ENCODE measurements around the gene EHD1. TPM values are rescaled to one million over a fixed set of nuclear protein-coding genes. Genes with fewer than 3 reads are reported as not detected.

Gene EHD1
- total and polyA plus RNA-seq, 7 experiments from 2014 or later, result 102 to 263 (median 141) TPM

GRCh38 chr11:64911689-64912088, 33.3 kb upstream of the EHD1 start:
- Histone ChIP-seq H3K27ac (ENCODE audit: low read depth, low read length) (no peak overlapping the region), H3K4me3 (ENCODE audit: low read length) (no peak overlapping the region), H3K9me3 (ENCODE audit: control insufficient read depth in 2 of 3, low read length in 3 of 3) (no peaks in the 10 kb centered on the region), H3K27me3 (ENCODE audit: control insufficient read depth in 2 of 2, insufficient read depth in 2 of 2, low read length in 2 of 2) (no peaks in the 10 kb centered on the region), H3K4me1 (ENCODE audit: control insufficient read depth in 2 of 2, insufficient read depth in 2 of 2, low read length in 2 of 2) (peaks cover 10 to 13% of the 10 kb centered on the region in 2 donors), H3K36me3 (ENCODE audit: control insufficient read depth in 2 of 3, insufficient read depth in 3 of 3, low read length in 3 of 3) (peaks cover 0 to 78% (median 16%) of the 10 kb centered on the region in 3 experiments)
- H3K4me3 Mint-ChIP-seq, result no peak overlapping the region
- no peak for DNase-seq
- intact Hi-C loops (cut with micrococcal nuclease), result no loop called here
- ChIA-PET CTCF (no interaction called here), POLR2A (interaction anchor here (0.9 to 1.7 kb wide), 3 partner anchors 12 to 133 kb away, joined by 4 to 5 read pairs (median 4); partner anchors contain the start of gene PPP2R5B)
- H3K36me3 Mint-ChIP-seq, result peaks cover 0 to 17% (median 9%) of the 10 kb centered on the region in 5 donors
- H3K4me1 Mint-ChIP-seq, result peaks cover 6 to 20% (median 14%) of the 10 kb centered on the region in 7 donors
- no peaks in the 10 kb centered on the region for H3K9me3 Mint-ChIP-seq
- no peak for ATAC-seq
- H3K27me3 Mint-ChIP-seq, result no peaks in the 10 kb centered on the region
- no peak overlapping the region for H3K27ac Mint-ChIP-seq

DNA sequence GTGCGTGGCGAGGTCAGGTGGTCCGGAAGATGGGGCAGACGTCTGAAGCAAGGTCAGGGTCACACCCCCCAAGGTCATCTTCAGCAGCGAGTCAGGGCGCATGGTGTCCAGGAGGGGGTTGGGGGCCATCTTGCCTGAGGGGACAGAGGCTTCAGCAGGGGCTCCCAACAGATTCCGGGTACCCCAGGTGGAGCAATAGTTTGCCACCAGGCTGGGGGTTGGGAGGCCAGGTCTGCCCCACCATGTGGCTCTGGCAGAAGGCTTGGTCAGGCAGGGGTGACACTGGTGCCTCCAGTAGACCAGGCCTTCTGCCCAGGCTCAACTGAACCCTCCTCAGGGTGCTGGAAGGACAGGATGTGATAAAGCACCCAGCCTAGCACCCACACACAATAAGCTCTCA, 32.7 kb upstream of the EHD1 start:
- Histone ChIP-seq H3K36me3 (ENCODE audit: control insufficient read depth in 2 of 3, insufficient read depth in 3 of 3, low read length in 3 of 3) (peaks cover 0 to 84% (median 16%) of the 10 kb centered on the region in 3 experiments), H3K27ac (ENCODE audit: low read depth, low read length) (no peak overlapping the region), H3K4me3 (ENCODE audit: low read length) (no peak overlapping the region), H3K4me1 (ENCODE audit: control insufficient read depth in 2 of 2, insufficient read depth in 2 of 2, low read length in 2 of 2) (peaks cover 7 to 12% of the 10 kb centered on the region in 2 donors), H3K9me3 (ENCODE audit: control insufficient read depth in 2 of 3, low read length in 3 of 3) (no peaks in the 10 kb centered on the region), H3K27me3 (ENCODE audit: control insufficient read depth in 2 of 2, insufficient read depth in 2 of 2, low read length in 2 of 2) (no peaks in the 10 kb centered on the region)
- Mint-ChIP-seq H3K4me3 (no peak overlapping the region), H3K27ac (no peak overlapping the region), H3K36me3 (peaks cover 0 to 17% (median 9%) of the 10 kb centered on the region in 5 donors), H3K4me1 (peaks cover 4 to 14% (median 8%) of the 10 kb centered on the region in 7 donors), H3K9me3 (no peaks in the 10 kb centered on the region), H3K27me3 (no peaks in the 10 kb centered on the region)
- ATAC-seq, result no peak
- no peak for DNase-seq
- ChIA-PET POLR2A (no interaction called here), CTCF (no interaction called here)
- intact Hi-C loops (cut with micrococcal nuclease), result no loop called here

GRCh38 chr11:64910451-64911093, 32.2 kb upstream of the EHD1 start:
- POLR2A ChIA-PET, result no interaction called here
- H3K27ac Mint-ChIP-seq, result no peak overlapping the region

GRCh38 chr11:64909653-64910343, 31.4 kb upstream of the EHD1 start:
- no peak overlapping the region for H3K27ac ChIP-seq (ENCODE audit: low read depth, low read length)
- H3K36me3 Mint-ChIP-seq, result peaks cover 0 to 24% (median 9%) of the 10 kb centered on the region in 5 donors
- no peaks in the 10 kb centered on the region for H3K27me3 ChIP-seq (ENCODE audit: control insufficient read depth in 2 of 2, insufficient read depth in 2 of 2, low read length in 2 of 2)
- no peaks in the 10 kb centered on the region for H3K27me3 Mint-ChIP-seq
- peaks cover 0 to 5% (median 3%) of the 10 kb centered on the region in 7 donors for H3K4me1 Mint-ChIP-seq
- H3K4me3 Mint-ChIP-seq, result no peak overlapping the region
- ChIA-PET CTCF (interaction anchor here (0.6 kb wide), 1 partner anchor 42 kb away, joined by 4 read pairs; no protein-coding TSS in a partner anchor), POLR2A (no interaction called here)
- peaks cover 0 to 96% (median 21%) of the 10 kb centered on the region in 3 experiments for H3K36me3 ChIP-seq (ENCODE audit: control insufficient read depth in 2 of 3, insufficient read depth in 3 of 3, low read length in 3 of 3)
- ATAC-seq (no peak), DNase-seq (no peak)
- intact Hi-C loops (cut with micrococcal nuclease), result no loop called here
- H3K4me3 ChIP-seq (ENCODE audit: low read length), result no peak overlapping the region
- H3K9me3 ChIP-seq (ENCODE audit: control insufficient read depth in 2 of 3, low read length in 3 of 3), result no peaks in the 10 kb centered on the region
- H3K9me3 Mint-ChIP-seq, result no peaks in the 10 kb centered on the region
- H3K27ac Mint-ChIP-seq, result no peak overlapping the region
- no peaks in the 10 kb centered on the region for H3K4me1 ChIP-seq (ENCODE audit: control insufficient read depth in 2 of 2, insufficient read depth in 2 of 2, low read length in 2 of 2)

More at GRCh38 chr11:64910451-64911093, 32.2 kb upstream of the EHD1 start:
- intact Hi-C loops (cut with micrococcal nuclease), result no loop called here
- peaks cover 0 to 90% (median 17%) of the 10 kb centered on the region in 3 experiments for H3K36me3 ChIP-seq (ENCODE audit: control insufficient read depth in 2 of 3, insufficient read depth in 3 of 3, low read length in 3 of 3)
- H3K36me3 Mint-ChIP-seq, result peaks cover 0 to 17% (median 9%) of the 10 kb centered on the region in 5 donors
- H3K9me3 ChIP-seq (ENCODE audit: control insufficient read depth in 2 of 3, low read length in 3 of 3), result no peaks in the 10 kb centered on the region
- peaks cover 1 to 6% of the 10 kb centered on the region in 2 donors for H3K4me1 ChIP-seq (ENCODE audit: control insufficient read depth in 2 of 2, insufficient read depth in 2 of 2, low read length in 2 of 2)
- H3K27ac ChIP-seq (ENCODE audit: low read depth, low read length), result no peak overlapping the region
- peaks cover 0 to 9% (median 3%) of the 10 kb centered on the region in 7 donors for H3K4me1 Mint-ChIP-seq
- no peak for DNase-seq
- ATAC-seq, result no peak
- no peak overlapping the region for H3K4me3 ChIP-seq (ENCODE audit: low read length)
- H3K9me3 Mint-ChIP-seq, result no peaks in the 10 kb centered on the region
- H3K27me3 Mint-ChIP-seq, result no peaks in the 10 kb centered on the region
- no peak overlapping the region for H3K4me3 Mint-ChIP-seq
- H3K27me3 ChIP-seq (ENCODE audit: control insufficient read depth in 2 of 2, insufficient read depth in 2 of 2, low read length in 2 of 2), result no peaks in the 10 kb centered on the region
- CTCF ChIA-PET, result no interaction called here

DNA sequence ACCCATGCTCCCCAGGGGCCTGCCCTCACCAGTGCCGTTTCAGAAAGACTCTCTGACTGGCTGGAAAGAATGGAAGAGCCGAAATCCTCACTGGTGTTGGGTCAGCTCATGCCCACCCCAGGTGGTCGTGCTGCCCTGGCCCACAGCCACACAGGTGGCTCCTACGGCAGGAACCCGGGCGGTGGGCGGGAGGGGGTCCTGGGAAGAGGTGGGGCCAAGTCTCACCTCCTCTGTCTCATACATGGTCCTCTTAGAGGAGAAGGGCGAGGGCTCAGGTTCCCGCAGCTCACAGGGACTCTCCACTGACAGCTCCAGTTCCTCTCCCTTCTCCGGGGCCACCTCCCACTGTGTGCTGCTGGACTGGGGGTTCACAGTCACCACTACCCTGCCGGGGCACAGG, 30.3 kb upstream of the EHD1 start:
- H3K4me3 ChIP-seq (ENCODE audit: low read length), result no peak overlapping the region
- no peaks in the 10 kb centered on the region for H3K27me3 Mint-ChIP-seq
- H3K36me3 ChIP-seq (ENCODE audit: control insufficient read depth in 2 of 3, insufficient read depth in 3 of 3, low read length in 3 of 3), result peaks cover 0 to 89% (median 21%) of the 10 kb centered on the region in 3 experiments
- H3K4me3 Mint-ChIP-seq, result no peak overlapping the region
- H3K4me1 Mint-ChIP-seq, result no peaks in the 10 kb centered on the region
- H3K27ac ChIP-seq (ENCODE audit: low read depth, low read length), result no peak overlapping the region
- ChIA-PET POLR2A (no interaction called here), CTCF (no interaction called here)
- intact Hi-C loops (cut with micrococcal nuclease), result no loop called here
- ATAC-seq, result no peak
- no peaks in the 10 kb centered on the region for H3K9me3 ChIP-seq (ENCODE audit: control insufficient read depth in 2 of 3, low read length in 3 of 3)
- H3K36me3 Mint-ChIP-seq, result peaks cover 0 to 24% (median 9%) of the 10 kb centered on the region in 5 donors
- no peaks in the 10 kb centered on the region for H3K9me3 Mint-ChIP-seq
- no peak overlapping the region for H3K27ac Mint-ChIP-seq
- DNase-seq, result no peak
- H3K4me1 ChIP-seq (ENCODE audit: control insufficient read depth in 2 of 2, insufficient read depth in 2 of 2, low read length in 2 of 2), result no peaks in the 10 kb centered on the region
- H3K27me3 ChIP-seq (ENCODE audit: control insufficient read depth in 2 of 2, insufficient read depth in 2 of 2, low read length in 2 of 2), result no peaks in the 10 kb centered on the region

DNA sequence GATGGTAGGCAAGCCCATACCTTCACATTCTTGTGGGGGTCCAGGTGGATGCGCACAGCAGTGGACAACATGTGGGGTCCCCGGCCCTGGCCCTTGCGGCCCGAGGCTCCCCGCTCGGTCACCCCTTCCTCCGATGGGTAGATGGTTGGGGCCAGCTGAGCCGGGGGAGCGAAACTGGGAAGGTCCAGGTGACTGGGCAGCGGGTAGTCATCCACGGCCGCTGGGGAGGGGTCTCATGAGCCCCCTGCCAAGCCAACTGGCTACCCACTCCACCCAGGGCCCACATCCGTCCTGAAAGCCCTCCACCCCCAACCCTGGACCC, 27.9 kb upstream of the EHD1 start:
- Histone ChIP-seq H3K4me3 (ENCODE audit: low read length) (no peak overlapping the region), H3K27me3 (ENCODE audit: control insufficient read depth in 2 of 2, insufficient read depth in 2 of 2, low read length in 2 of 2) (no peaks in the 10 kb centered on the region), H3K27ac (ENCODE audit: low read depth, low read length) (no peak overlapping the region), H3K36me3 (ENCODE audit: control insufficient read depth in 2 of 3, insufficient read depth in 3 of 3, low read length in 3 of 3) (peaks cover 0 to 84% (median 11%) of the 10 kb centered on the region in 3 experiments), H3K4me1 (ENCODE audit: control insufficient read depth in 2 of 2, insufficient read depth in 2 of 2, low read length in 2 of 2) (no peaks in the 10 kb centered on the region), H3K9me3 (ENCODE audit: control insufficient read depth in 2 of 3, low read length in 3 of 3) (no peaks in the 10 kb centered on the region)
- Mint-ChIP-seq H3K4me3 (no peak overlapping the region), H3K4me1 (peaks cover 0 to 7% (median 5%) of the 10 kb centered on the region in 7 donors), H3K36me3 (peaks cover 0 to 26% (median 4%) of the 10 kb centered on the region in 5 donors), H3K27ac (no peak overlapping the region), H3K9me3 (no peaks in the 10 kb centered on the region), H3K27me3 (no peaks in the 10 kb centered on the region)
- intact Hi-C loops (cut with micrococcal nuclease), result no loop called here
- DNase-seq (no peak), ATAC-seq (no peak)
- ChIA-PET CTCF (no interaction called here), POLR2A (no interaction called here)
